ENCODE data around the gene IBTK.

DNA sequence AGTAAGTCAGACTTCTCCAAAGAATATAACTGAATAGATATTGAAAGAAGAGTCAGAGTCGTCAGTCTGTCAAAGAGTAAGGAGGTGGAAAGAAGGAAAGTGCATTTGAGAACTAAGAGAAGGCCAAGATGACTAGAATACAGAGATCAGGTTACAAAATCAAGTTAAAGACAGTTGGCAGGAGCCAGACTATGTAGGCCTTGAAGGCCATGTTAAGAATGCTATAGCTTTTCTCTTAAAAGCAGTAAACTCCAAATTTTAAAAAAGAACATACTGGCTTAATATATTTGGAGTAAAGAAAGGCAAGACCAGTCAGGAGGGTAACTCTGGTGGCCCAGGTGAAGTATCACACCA lies 68.8 kb downstream of the IBTK start:
- TF ChIP-seq RCOR1 (IDR thresholded peaks at IDR 0.05; ENCODE audit: insufficient replicate concordance, low read length), result no peak
- TF ChIP-seq, protein P1, sequence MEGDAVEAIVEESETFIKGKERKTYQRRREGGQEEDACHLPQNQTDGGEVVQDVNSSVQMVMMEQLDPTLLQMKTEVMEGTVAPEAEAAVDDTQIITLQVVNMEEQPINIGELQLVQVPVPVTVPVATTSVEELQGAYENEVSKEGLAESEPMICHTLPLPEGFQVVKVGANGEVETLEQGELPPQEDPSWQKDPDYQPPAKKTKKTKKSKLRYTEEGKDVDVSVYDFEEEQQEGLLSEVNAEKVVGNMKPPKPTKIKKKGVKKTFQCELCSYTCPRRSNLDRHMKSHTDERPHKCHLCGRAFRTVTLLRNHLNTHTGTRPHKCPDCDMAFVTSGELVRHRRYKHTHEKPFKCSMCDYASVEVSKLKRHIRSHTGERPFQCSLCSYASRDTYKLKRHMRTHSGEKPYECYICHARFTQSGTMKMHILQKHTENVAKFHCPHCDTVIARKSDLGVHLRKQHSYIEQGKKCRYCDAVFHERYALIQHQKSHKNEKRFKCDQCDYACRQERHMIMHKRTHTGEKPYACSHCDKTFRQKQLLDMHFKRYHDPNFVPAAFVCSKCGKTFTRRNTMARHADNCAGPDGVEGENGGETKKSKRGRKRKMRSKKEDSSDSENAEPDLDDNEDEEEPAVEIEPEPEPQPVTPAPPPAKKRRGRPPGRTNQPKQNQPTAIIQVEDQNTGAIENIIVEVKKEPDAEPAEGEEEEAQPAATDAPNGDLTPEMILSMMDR (conservative IDR thresholded peaks at IDR 0.05; ENCODE audit: low read depth, low read length), result no peak
- no peak for TF ChIP-seq POLR2A (IDR thresholded peaks at IDR 0.05; ENCODE audit: low read depth, low read length)
- TF ChIP-seq NFE2L2 (IDR thresholded peaks at IDR 0.05; ENCODE audit: low read depth, low read length), result no peak
- TF ChIP-seq MAZ (IDR thresholded peaks at IDR 0.05; ENCODE audit: borderline replicate concordance, low read depth, low read length), result no peak
- no peak for TF ChIP-seq RAD21 (IDR thresholded peaks at IDR 0.05; ENCODE audit: low read length)
- no peak for TF ChIP-seq CHD1 (IDR thresholded peaks at IDR 0.05; ENCODE audit: low read depth, low read length)
- no peak for TF ChIP-seq MXI1 (IDR thresholded peaks at IDR 0.05; ENCODE audit: borderline replicate concordance, low read depth, low read length)
- no peak for TF ChIP-seq SMC3 (IDR thresholded peaks at IDR 0.05; ENCODE audit: low read depth, low read length)
- no peak for TF ChIP-seq CEBPB (IDR thresholded peaks at IDR 0.05; ENCODE audit: low read depth, low read length)
- no peak for TF ChIP-seq MAFK (IDR thresholded peaks at IDR 0.05; ENCODE audit: low read depth, low read length)
- no peak for TF ChIP-seq RFX5 (IDR thresholded peaks at IDR 0.05; ENCODE audit: low read depth, low read length)

All from IMR-90 (cell line).